ENCODE measurements around the gene DSCAM.

DNA sequence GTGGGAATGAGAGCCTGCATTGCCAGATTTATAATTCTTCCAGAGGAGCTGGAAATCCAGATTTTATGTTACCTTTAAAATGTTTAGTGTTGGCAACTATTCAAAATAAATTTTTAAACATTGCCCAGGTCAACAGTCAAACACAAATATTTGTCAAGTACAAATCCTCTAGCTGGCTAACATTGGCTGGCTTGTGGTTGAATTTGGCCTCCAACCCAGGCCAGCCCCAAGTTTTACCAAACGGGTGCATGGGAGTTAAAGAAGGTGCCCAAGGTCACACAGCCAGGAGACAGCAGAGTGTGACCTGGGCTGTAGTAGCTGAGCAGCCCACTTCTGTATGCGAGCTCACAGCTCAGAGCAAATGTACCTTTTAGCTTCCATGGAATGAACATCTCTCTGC, 240.6 kb downstream of the DSCAM start:
- no peak for TF ChIP-seq TAF1 (IDR thresholded peaks at IDR 0.05; ENCODE audit: borderline replicate concordance, insufficient read depth, low read length)
- no peak for TF ChIP-seq POLR2AphosphoS5 (IDR thresholded peaks at IDR 0.05; ENCODE audit: low read depth, low read length)
- no peak for TF ChIP-seq SIN3A (IDR thresholded peaks at IDR 0.05; ENCODE audit: borderline replicate concordance, insufficient read depth, low read length)

Measured in PFSK-1 (cell line).